ENCODE measurements around the gene GUCY2F. TPM values are rescaled to one million over a fixed set of nuclear protein-coding genes. Genes with fewer than 3 reads are reported as not detected.

The GUCY2F gene
- total and polyA plus RNA-seq, 11 donors: not detected

DNA sequence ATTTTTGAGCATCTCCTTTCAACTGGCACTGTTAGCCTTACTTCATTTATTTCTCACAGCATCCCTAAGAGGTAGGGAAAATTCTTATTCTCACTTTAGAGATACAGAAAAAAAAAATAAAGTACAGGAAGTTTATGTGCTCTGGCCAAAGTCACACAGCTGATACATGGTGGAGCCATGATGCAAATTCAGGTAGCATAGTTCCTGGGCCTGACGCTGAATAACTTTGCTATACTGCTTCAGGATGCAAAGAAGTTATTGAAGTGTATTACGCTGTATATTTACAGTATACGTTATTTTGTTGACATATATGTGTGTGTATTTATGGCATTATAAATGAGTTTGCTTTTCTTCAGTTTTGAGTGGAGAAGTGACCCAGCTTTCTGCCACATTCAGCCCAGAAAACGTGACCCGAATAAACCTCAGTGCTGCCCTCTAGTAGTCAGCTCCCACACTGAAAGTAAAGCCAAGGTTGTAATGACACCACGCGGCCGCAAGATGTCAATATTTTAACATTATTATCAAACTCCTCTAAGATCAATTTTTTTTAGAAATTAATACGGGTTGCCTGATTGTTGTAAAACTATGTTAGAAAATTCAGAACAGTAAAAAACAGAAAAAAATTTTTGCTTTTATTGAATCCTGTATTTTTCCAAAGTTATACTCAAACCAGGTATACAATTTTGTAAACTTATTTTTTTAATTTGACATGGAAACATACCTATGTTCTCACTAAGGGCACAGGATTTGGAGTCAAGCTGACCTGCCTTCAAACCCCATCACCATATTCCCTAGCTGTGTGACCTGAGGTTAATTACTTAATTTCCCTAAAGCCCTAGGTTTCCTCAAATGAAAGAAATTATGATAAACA, 3.8 kb upstream of the GUCY2F start:
- TF ChIP-seq, protein P1, sequence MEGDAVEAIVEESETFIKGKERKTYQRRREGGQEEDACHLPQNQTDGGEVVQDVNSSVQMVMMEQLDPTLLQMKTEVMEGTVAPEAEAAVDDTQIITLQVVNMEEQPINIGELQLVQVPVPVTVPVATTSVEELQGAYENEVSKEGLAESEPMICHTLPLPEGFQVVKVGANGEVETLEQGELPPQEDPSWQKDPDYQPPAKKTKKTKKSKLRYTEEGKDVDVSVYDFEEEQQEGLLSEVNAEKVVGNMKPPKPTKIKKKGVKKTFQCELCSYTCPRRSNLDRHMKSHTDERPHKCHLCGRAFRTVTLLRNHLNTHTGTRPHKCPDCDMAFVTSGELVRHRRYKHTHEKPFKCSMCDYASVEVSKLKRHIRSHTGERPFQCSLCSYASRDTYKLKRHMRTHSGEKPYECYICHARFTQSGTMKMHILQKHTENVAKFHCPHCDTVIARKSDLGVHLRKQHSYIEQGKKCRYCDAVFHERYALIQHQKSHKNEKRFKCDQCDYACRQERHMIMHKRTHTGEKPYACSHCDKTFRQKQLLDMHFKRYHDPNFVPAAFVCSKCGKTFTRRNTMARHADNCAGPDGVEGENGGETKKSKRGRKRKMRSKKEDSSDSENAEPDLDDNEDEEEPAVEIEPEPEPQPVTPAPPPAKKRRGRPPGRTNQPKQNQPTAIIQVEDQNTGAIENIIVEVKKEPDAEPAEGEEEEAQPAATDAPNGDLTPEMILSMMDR (IDR thresholded peaks at IDR 0.05): peak; percentile 72 to 98 (median 88)
- no peak for TF ChIP-seq POLR2A (IDR thresholded peaks at IDR 0.05)
- intact Hi-C loops (cut with DNase I): loop anchor here (1.0 to 10.0 kb wide), 9 partner anchors 146 to 1359 kb away; no protein-coding TSS in a partner anchor
- Histone ChIP-seq H3K9me3 (no peaks in the 10 kb centered on the region), H3K36me3 (no peaks in the 10 kb centered on the region), H3K27ac (no peak overlapping the region), H3K27me3 (peaks cover 0 to 38% (median 0%) of the 10 kb centered on the region in 9 donors), H3K4me3 (no peak overlapping the region), H3K4me1 (no peaks in the 10 kb centered on the region)
- WGBS, 4 donors: 10 to 12% (median 11%) methylated on average over 9 of the region's 9 CpGs
- DNase-seq (peak; percentile 31 to 64 (median 44)), ATAC-seq (peak in 1 of 4 donors; percentile 50)

DNA sequence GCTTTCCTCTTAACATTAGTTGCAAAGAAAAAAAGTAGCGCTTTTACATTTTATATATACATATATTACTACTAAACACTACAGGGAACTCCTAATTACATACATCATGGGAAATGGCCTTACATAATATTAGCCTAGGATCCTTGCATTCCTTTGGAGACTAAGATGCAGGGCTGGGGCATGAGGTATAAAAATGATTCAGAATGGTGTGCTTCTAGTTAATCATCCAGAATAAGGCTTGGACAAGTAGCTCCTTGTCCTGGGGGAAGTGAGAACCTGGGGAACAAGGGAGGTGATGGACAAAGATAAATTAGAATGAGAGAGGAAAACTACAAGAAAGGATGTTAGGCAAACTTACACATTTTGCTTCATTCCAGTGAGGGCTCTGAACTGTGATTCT, 3.0 kb upstream of the GUCY2F start:
- DNase-seq (no peak), ATAC-seq (no peak)
- intact Hi-C loops (cut with DNase I): loop anchor here (1.0 to 10.0 kb wide), 7 partner anchors 146 to 1360 kb away; no protein-coding TSS in a partner anchor
- Histone ChIP-seq H3K36me3 (no peaks in the 10 kb centered on the region), H3K4me1 (no peaks in the 10 kb centered on the region), H3K9me3 (no peaks in the 10 kb centered on the region), H3K27me3 (peaks cover 0 to 38% (median 0%) of the 10 kb centered on the region in 9 donors), H3K4me3 (no peak overlapping the region), H3K27ac (no peak overlapping the region)
- no peak for TF ChIP-seq POLR2A (IDR thresholded peaks at IDR 0.05)
- TF ChIP-seq, protein P1 (IDR thresholded peaks at IDR 0.05): no peak
- WGBS, 4 donors: 83 to 98% (median 91%) methylated on average over 1 of the region's 1 CpG

DNA sequence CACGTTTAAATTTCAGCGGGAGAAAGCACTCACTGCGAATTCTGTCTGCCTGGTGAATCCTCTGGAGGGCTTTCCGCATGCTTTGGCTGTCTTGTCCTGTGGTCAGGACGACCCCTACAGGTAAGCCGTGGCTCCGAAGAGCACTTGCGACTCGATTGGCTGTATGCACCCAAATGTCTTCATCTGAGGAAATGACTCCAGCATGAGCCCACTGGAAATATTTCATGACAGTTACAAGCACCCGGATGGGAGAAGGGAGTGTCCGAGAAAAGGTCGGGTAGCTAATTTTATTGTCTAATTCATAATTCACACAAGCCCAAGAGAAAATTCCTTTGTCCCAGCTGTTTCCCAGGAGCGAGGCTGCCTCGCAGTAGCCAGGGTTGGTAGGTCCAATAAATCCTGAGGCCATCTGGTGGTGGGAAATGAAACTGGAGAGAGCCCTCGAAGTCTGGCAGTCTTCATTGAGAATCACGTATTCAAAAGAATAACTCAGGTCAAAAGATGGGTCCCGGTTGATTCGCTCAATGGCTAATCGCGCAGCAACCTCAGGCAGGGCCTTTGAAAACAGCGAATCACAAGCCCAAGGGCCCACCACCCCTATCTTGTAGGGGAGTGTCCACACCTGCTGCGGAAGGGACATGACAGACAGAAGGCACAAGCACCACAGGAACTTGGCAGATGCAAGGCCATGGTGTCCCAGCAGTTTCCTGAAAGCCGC, 6.6 kb downstream of the GUCY2F start:
- WGBS, 4 donors: 6 to 25% (median 15%) methylated on average over 20 to 23 of the region's 23 CpGs
- intact Hi-C loops (cut with DNase I): loop anchor here in 5 of 10 donors (5.0 to 10.0 kb wide), 5 partner anchors 771 to 1271 kb away; no protein-coding TSS in a partner anchor
- Histone ChIP-seq H3K4me1 (peaks cover 0 to 7% (median 0%) of the 10 kb centered on the region in 12 donors), H3K27ac (no peak overlapping the region), H3K36me3 (no peaks in the 10 kb centered on the region), H3K4me3 (peak overlapping the region in 5 of 12 donors; percentile 12 to 24 (median 22)), H3K9me3 (no peaks in the 10 kb centered on the region), H3K27me3 (peaks cover 0 to 47% (median 0%) of the 10 kb centered on the region in 9 donors)
- ATAC-seq (peak; percentile 32 to 80 (median 66)), DNase-seq (peak in 4 of 5 donors; percentile 9 to 31 (median 21))
- TF ChIP-seq POLR2A (IDR thresholded peaks at IDR 0.05): no peak
- TF ChIP-seq, protein P1 (IDR thresholded peaks at IDR 0.05): peak in 10 of 12 donors; percentile 31 to 56 (median 46)
